ENCODE results near the gene TRNT1. TPM values are rescaled to one million over a fixed set of nuclear protein-coding genes. Genes with fewer than 3 reads are reported as not detected.

The TRNT1 gene
- total RNA-seq, 4 donors from 2014 or later: 10.3 to 20.8 (median 17.0) TPM

DNA sequence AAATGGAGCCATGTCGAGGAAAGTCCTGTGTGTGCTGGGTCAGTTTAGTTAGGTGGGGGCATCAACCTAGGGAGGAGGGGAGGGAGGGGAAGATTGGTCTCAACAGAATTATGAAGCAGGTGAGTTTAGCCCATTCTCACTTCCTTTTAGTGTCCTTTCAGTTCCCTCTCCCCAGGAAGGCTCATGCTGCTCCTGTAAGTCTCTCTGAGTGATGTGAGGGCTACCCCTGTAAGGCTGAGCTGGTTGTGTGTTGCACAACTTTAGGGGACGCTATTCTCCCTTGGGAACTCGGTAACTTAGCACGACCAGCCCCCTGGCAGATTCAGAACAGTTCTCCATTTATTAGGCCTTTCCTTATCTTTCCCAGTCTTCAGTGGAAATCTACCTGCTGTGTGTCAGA is 37.7 kb upstream of the TRNT1 start:
- Histone ChIP-seq H3K36me3 (no peaks in the 10 kb centered on the region), H3K27me3 (peaks cover 0 to 4% (median 0%) of the 10 kb centered on the region in 4 donors), H3K9me3 (no peaks in the 10 kb centered on the region), H3K4me1 (no peaks in the 10 kb centered on the region), H3K27ac (no peak overlapping the region), H3K4me3 (no peak overlapping the region)
- DNase-seq: no peak
- TF ChIP-seq, protein P1, sequence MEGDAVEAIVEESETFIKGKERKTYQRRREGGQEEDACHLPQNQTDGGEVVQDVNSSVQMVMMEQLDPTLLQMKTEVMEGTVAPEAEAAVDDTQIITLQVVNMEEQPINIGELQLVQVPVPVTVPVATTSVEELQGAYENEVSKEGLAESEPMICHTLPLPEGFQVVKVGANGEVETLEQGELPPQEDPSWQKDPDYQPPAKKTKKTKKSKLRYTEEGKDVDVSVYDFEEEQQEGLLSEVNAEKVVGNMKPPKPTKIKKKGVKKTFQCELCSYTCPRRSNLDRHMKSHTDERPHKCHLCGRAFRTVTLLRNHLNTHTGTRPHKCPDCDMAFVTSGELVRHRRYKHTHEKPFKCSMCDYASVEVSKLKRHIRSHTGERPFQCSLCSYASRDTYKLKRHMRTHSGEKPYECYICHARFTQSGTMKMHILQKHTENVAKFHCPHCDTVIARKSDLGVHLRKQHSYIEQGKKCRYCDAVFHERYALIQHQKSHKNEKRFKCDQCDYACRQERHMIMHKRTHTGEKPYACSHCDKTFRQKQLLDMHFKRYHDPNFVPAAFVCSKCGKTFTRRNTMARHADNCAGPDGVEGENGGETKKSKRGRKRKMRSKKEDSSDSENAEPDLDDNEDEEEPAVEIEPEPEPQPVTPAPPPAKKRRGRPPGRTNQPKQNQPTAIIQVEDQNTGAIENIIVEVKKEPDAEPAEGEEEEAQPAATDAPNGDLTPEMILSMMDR (IDR thresholded peaks at IDR 0.05): no peak
- no peak for TF ChIP-seq POLR2A (IDR thresholded peaks at IDR 0.05)
- 66 to 74% methylated on average over 4 of the region's 4 CpGs for WGBS, 2 donors
- intact Hi-C loops (cut with DNase I): no loop called here

DNA sequence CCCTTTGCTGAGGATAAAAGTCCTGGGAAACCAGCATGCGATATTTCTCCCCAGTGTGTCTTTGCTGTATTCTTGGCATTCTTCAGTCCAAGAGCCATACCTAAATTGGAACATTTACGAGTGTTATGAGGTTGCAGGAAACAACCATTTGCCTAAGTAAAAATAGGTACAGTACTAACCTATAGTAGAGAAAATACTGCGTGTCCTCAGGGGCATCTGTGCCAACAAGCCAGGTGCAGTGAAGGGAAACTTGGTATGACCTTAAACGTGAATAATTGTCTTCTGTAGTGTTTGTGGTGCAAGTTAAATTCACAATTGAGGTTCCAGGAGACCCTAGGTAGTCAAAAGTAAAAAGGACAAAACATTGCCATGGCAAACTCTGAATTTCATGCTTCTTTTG is 28.8 kb upstream of the TRNT1 start:
- Histone ChIP-seq H3K9me3 (no peaks in the 10 kb centered on the region), H3K4me1 (no peaks in the 10 kb centered on the region), H3K36me3 (no peaks in the 10 kb centered on the region), H3K27ac (peak overlapping the region in 1 of 4 donors; percentile 42), H3K4me3 (no peak overlapping the region), H3K27me3 (peaks cover 0 to under 1% (median 0%) of the 10 kb centered on the region in 4 donors)
- no peak for DNase-seq
- WGBS, 2 donors: 54 to 65% methylated on average over 4 of the region's 4 CpGs
- TF ChIP-seq, protein P1 (IDR thresholded peaks at IDR 0.05): no peak
- no peak for TF ChIP-seq POLR2A (IDR thresholded peaks at IDR 0.05)
- intact Hi-C loops (cut with DNase I): no loop called here

DNA sequence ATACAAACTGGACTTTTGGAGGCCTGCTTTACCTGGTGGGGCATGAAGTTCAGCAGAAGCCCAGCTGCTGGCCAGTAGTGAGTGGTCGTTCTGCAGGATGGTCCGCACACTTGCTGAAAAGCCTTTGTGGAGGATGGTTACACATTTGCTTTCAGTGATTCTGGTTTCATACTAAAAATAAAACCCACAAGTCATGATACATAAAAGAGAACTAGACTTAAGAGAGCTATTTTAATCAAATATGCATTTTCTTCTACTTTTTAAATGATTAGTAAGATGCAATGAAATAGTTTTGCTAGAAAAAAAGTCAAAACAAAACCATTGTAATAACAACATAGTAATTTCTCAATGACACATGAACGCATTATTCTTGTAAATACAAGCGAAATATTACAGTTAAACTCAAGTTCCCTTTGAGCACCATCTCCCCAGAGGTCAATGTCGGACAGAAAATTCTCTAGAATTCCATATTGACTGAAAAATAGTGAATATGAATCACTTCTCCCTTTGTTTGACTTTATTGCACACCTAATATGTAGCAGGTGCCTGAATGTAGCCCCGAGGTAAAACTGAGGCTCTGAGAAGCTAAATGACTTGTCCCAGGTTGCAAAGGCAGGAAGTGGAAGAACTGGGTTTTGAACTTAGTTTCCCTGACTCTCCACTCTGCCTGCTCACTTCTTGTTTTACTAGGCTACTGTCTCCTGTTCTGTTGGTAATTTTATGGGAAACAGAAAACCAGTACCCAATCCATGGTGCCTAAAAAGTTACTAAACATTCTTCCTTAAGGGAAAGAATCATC is 24.9 kb upstream of the TRNT1 start:
- no peak overlapping the region for H3K27ac ChIP-seq
- no peaks in the 10 kb centered on the region for H3K27me3 ChIP-seq
- 71 to 76% methylated on average over 6 of the region's 6 CpGs for WGBS, 2 donors
- DNase-seq: no peak
- H3K4me3 ChIP-seq: no peak overlapping the region
- H3K36me3 ChIP-seq: no peaks in the 10 kb centered on the region
- intact Hi-C loops (cut with DNase I): no loop called here
- H3K4me1 ChIP-seq: no peaks in the 10 kb centered on the region
- H3K9me3 ChIP-seq: no peaks in the 10 kb centered on the region
- no peak for TF ChIP-seq POLR2A (IDR thresholded peaks at IDR 0.05)
- TF ChIP-seq, protein P1 (IDR thresholded peaks at IDR 0.05): no peak

DNA sequence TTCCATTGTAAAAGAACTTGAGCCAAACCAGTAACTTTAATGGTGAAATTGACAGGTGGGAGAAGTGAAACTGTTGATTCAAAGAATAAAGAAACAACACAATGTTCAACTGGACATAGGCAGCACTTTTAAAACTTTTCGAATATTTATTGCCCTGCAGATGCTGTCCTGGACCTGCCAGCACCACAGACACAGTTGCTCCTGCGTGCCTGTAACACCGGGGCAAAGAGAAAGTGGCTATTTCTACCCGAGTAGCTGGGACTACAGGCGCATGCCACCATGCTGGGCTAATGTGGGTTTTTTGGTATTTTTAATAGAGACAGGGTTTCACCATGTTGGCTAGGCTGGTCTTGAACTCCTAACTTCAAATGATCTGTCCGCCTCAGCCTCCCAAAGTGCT is 24.0 kb upstream of the TRNT1 start:
- H3K4me1 ChIP-seq: no peaks in the 10 kb centered on the region
- DNase-seq: no peak
- intact Hi-C loops (cut with DNase I): no loop called here
- H3K9me3 ChIP-seq: no peaks in the 10 kb centered on the region
- 70 to 90% methylated on average over 6 of the region's 6 CpGs for WGBS, 2 donors
- no peak overlapping the region for H3K27ac ChIP-seq
- no peaks in the 10 kb centered on the region for H3K27me3 ChIP-seq
- TF ChIP-seq, protein P1 (IDR thresholded peaks at IDR 0.05): no peak
- no peak for TF ChIP-seq POLR2A (IDR thresholded peaks at IDR 0.05)
- no peak overlapping the region for H3K4me3 ChIP-seq
- no peaks in the 10 kb centered on the region for H3K36me3 ChIP-seq

DNA sequence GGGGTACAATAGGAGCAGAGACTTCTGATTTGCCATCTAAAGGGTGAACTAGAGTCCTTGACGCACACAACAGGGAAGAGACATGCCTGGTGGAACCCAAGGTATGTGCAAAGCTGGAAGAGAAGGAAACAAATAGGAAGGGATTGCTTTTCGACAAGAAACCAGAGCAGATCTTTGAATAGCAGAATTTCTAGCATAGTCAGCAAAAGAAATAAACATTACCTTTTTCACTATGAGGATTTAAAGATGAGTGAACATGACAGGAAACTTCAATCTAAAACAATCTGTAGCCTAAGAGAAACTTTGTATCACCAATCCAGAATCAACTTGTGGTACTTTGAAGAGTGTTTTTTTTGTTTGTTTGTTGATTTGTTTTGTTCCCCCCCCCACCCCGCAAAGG is 21.5 kb upstream of the TRNT1 start:
- intact Hi-C loops (cut with DNase I): no loop called here
- Histone ChIP-seq H3K27me3 (no peaks in the 10 kb centered on the region), H3K4me1 (peaks cover 0 to 3% (median 0%) of the 10 kb centered on the region in 3 donors), H3K36me3 (no peaks in the 10 kb centered on the region), H3K4me3 (no peak overlapping the region), H3K27ac (no peak overlapping the region), H3K9me3 (no peaks in the 10 kb centered on the region)
- DNase-seq: no peak
- TF ChIP-seq POLR2A (IDR thresholded peaks at IDR 0.05): no peak
- TF ChIP-seq, protein P1 (IDR thresholded peaks at IDR 0.05): no peak
- 73 to 82% methylated on average over 3 of the region's 3 CpGs for WGBS, 2 donors
